Fibroblast of mammary gland (primary cell): Measurements from ENCODE around the gene ABCC2.

ENCODE experiments used
- DNase-seq: peaks from one replicate; pipeline ENCODE4 v3.0.0-alpha.2; 2010; ENCODE audit warnings: low read depth
- H3K4me3 ChIP-seq: 2 replicates; pipeline ENCODE4 v1.5.1; 2011; ENCODE audit warnings: low read depth, mild to moderate bottlenecking, low read length, moderate library complexity; ENCODE audit not compliant: control insufficient read depth
- TF ChIP-seq, protein P1 (sequence below): conservative IDR thresholded peaks from 2 replicates; pipeline ENCODE4 v1.5.1; 2011; ENCODE audit warnings: low read depth, low read length, inconsistent platforms; ENCODE audit not compliant: control insufficient read depth, insufficient read depth

The ABCC2 gene

DNA sequence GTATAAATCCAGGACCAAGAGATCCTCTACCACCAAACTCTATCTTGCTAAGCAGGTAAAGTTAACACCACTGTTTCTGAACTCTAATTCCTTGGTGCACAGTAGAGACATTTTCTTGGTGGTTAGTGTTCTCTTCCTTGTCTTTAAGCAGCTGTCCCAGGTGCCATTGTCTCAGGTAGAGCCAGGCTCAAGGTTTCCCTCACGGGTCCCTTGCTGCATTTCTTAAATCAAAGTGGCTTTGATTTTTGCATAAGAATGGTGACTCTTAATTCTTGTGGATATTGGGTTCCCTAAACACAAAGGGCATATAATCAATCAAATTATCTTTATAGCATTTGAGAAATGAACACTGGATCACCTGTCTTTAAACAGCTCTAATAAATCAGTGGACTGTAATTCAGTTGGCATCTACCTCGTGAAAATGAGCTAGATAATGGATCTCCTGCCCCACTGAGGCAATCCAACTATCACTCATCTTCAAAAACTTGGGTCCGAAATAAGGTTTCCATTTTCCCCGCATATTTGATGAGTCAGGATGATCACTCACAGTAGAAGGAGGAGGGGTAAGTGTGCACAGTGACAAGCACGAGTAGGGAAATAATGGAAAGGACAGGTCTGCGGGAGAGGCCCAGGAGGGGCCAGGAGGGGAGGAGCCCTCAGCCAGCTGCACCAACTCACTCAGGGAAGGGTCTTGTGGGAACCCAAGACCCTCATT is 2.4 kb downstream of the ABCC2 start:
- no peak overlapping the region for H3K4me3 ChIP-seq
- DNase-seq, result peak; percentile 66
- TF ChIP-seq, protein P1, sequence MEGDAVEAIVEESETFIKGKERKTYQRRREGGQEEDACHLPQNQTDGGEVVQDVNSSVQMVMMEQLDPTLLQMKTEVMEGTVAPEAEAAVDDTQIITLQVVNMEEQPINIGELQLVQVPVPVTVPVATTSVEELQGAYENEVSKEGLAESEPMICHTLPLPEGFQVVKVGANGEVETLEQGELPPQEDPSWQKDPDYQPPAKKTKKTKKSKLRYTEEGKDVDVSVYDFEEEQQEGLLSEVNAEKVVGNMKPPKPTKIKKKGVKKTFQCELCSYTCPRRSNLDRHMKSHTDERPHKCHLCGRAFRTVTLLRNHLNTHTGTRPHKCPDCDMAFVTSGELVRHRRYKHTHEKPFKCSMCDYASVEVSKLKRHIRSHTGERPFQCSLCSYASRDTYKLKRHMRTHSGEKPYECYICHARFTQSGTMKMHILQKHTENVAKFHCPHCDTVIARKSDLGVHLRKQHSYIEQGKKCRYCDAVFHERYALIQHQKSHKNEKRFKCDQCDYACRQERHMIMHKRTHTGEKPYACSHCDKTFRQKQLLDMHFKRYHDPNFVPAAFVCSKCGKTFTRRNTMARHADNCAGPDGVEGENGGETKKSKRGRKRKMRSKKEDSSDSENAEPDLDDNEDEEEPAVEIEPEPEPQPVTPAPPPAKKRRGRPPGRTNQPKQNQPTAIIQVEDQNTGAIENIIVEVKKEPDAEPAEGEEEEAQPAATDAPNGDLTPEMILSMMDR, result no peak

DNA sequence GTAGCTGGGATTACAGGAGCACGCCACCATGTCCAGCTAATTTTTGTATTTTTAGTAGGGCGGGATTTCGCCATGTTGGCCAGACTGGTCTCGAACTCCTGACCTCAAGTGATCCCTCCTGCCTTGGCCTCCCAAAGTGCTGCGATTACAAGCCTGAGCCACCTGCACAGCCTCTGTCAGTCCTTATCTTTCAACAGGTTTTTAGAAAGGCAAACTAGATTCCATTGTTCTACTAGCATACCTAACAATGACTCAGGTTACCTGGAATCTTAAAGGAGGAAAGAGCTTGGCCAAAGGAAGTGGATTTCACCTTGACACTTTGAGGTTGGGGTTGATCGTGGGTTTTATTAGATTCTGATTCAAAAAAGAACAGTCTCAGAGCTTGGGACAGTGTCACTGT is 3.2 kb downstream of the ABCC2 start:
- TF ChIP-seq, protein P1, result no peak
- no peak for DNase-seq
- no peak overlapping the region for H3K4me3 ChIP-seq

DNA sequence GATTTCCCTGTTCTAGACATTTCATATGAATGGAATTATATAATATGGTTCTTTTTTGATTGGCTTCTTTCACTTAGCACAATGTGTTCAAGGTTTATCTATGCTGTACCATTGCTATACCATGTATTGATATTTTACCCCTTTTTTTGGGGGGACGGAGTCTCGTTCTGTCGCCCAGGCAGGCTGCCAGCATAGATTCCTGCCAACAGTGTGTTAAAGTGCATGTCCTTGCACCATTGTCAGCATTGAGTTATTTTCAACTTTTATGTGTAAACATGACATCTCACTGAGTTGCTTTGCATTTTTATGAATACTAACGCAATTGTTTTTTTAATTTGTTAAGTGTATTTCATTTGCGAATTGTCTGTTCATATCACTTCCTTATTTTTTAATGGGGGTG is 4.9 kb downstream of the ABCC2 start:
- no peak for DNase-seq
- TF ChIP-seq, protein P1, result no peak
- no peak overlapping the region for H3K4me3 ChIP-seq

DNA sequence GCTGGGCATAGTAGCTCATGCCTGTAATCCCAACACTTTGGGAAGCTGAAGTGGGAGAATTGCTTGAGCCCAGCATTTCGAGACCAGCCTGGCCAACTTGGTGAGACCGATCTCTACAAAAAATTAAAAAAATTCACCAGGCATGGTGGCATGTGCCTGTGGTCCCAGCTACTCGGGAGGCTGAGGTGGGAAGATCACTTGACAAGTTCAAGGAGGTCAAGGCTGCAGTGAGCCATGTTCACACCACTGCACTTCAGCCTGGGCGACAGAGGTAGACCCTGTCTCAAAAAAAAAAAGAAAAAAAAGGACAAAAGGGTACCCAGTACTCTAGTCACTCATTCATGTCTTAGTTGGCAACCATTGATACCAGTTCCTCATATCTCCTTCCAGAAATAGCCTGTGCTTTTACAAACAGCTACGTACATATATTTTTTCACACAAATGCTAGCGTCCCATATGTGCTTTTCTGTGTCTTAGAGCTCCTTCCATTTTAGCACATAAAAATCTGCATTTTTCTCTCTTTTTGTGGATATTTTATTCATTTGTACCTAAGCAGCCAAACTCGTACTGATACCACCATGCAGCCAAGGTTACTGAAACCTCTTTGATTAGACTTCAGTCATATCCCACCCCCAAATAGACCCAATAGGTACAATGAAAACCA is 5.5 kb downstream of the ABCC2 start:
- H3K4me3 ChIP-seq, result no peak overlapping the region
- TF ChIP-seq, protein P1, result no peak
- no peak for DNase-seq

DNA sequence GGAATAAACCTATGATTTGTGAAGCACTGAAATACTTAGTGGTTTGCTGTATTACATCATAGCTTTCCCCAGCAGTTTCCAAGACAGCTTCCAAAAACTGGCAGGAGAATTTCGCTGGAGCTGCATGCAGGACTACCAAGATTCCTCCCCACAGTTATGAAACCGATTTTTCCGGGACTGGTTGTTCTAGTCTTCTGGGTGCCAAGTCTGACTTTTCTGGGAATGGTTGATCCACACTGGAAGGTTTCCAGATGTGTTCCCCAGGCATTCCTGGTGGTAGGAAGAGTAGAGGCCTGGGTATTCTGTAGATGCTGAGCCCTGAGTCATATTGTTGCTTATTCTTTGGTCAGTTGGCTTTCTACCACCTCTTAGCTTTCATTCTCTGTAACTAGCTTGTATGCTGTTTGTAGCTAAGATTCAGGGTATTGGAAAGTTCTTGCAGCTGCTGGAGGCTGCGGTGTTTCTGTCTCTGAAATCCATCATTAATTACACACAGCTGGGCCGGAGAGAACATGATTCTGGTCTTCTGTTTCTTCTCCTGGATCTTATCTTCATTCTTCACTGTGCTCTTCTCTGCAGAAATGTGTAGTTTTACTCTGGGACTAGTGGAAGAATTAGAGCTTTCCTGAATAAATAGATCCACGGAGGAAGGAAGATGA is 6.3 kb downstream of the ABCC2 start:
- peak overlapping the region; percentile 23 for H3K4me3 ChIP-seq
- TF ChIP-seq, protein P1, result no peak
- peak; percentile 100 for DNase-seq

DNA sequence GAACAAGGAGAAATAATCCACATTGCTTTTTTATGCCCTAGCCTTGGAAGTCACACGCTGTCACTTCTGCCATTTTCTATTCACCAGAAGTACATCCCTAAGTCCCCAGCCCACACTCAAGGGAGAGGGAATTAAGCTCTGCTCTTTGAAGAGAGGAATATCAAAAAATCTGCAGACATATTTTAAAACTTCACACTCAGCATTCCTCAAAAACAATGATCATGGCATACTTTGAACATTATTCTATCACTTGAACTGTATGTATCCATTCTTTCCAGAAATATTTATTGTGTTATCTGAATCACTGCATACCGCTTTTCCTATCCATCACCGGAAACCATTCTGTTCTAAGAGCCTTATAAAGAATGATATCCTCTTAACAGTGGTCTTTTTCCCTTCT is 9.4 kb downstream of the ABCC2 start:
- no peak for DNase-seq
- TF ChIP-seq, protein P1, result no peak
- no peak overlapping the region for H3K4me3 ChIP-seq
